ENCODE measurements around the gene LIPM. TPM values are rescaled to one million over a fixed set of nuclear protein-coding genes. Genes with fewer than 3 reads are reported as not detected.
A peak's percentile ranks its signal among the peaks of the same experiment; 100 is the strongest.

The LIPM gene
- polyA plus RNA-seq, 3 donors: not detected

DNA sequence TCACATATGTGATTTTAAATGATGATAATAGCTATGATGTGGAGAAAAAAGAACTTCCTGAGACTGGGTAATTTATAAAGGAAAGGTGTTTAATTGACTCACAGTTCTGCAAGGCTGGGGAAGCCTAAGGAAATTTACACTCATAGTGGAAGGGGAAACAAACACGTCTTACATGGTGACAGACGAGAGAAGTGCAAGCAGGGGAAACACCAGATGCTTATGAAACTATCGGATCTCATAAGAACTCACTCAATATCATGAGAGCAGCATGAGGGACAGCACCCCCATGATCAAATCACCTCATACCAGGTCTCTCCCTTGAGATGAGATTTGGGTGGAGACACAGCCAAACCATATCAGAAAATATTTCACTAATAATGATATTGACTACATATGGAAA lies 46.8 kb upstream of the LIPM start:
- Histone ChIP-seq H3K27ac (ENCODE audit: low read depth in 1 of 2, low read length in 2 of 2) (no peak overlapping the region), H3K9ac (ENCODE audit: insufficient read depth, low read length, poor library complexity, severe bottlenecking) (no peak overlapping the region), H3K79me2 (ENCODE audit: insufficient read depth, low read length) (peaks cover 4% of the 10 kb centered on the region), H4K20me1 (ENCODE audit: insufficient read depth, low read length) (no peaks in the 10 kb centered on the region), H3K36me3 (replicated peaks in 1 of 2; ENCODE audit: control insufficient read depth in 1 of 2, insufficient read depth in 2 of 2, low read length in 2 of 2) (no peaks in the 10 kb centered on the region), H3K9me3 (replicated peaks in 1 of 2; ENCODE audit: control insufficient read depth in 1 of 2, insufficient read depth in 1 of 2, low read length in 2 of 2) (no peaks in the 10 kb centered on the region), H3K27me3 (ENCODE audit: control insufficient read depth in 2 of 2, insufficient read depth in 2 of 2, low read length in 2 of 2) (no peaks in the 10 kb centered on the region), H3K4me3 (replicated peaks in 1 of 3; ENCODE audit: low read depth in 2 of 3, low read length in 3 of 3) (no peak overlapping the region), H2AFZ (ENCODE audit: insufficient read depth, low read depth, low read length, poor library complexity, severe bottlenecking) (no peak overlapping the region), H3K4me1 (ENCODE audit: control insufficient read depth in 1 of 2, insufficient read depth in 2 of 2, low read length in 2 of 2) (peaks cover 16 to 20% of the 10 kb centered on the region in 2 donors), H3K4me2 (replicated peaks; ENCODE audit: extremely low read depth, low read length, poor library complexity, severe bottlenecking) (no peak overlapping the region)
- H3K4me1 Mint-ChIP-seq: peaks cover 23% of the 10 kb centered on the region
- intact Hi-C loops (cut with micrococcal nuclease): loop anchor here in 1 of 2 donors (5.0 kb wide), 1 partner anchor 37 kb away; no protein-coding TSS in a partner anchor
- 10% methylated on average over 2 of the region's 3 CpGs for WGBS (ENCODE audit: insufficient coverage)
- peak; percentile 53 to 92 (median 58) for DNase-seq
- H3K27ac Mint-ChIP-seq: peak overlapping the region in 5 of 7 donors; percentile 4 to 82 (median 42)
- peaks cover 0 to 1% (median 0%) of the 10 kb centered on the region in 3 donors for H3K27me3 Mint-ChIP-seq (ENCODE audit: low read depth in 3 of 3)
- TF ChIP-seq, protein P1, sequence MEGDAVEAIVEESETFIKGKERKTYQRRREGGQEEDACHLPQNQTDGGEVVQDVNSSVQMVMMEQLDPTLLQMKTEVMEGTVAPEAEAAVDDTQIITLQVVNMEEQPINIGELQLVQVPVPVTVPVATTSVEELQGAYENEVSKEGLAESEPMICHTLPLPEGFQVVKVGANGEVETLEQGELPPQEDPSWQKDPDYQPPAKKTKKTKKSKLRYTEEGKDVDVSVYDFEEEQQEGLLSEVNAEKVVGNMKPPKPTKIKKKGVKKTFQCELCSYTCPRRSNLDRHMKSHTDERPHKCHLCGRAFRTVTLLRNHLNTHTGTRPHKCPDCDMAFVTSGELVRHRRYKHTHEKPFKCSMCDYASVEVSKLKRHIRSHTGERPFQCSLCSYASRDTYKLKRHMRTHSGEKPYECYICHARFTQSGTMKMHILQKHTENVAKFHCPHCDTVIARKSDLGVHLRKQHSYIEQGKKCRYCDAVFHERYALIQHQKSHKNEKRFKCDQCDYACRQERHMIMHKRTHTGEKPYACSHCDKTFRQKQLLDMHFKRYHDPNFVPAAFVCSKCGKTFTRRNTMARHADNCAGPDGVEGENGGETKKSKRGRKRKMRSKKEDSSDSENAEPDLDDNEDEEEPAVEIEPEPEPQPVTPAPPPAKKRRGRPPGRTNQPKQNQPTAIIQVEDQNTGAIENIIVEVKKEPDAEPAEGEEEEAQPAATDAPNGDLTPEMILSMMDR (IDR thresholded peaks at IDR 0.05): no peak
- peaks cover 0 to 3% of the 10 kb centered on the region in 2 donors for H3K36me3 Mint-ChIP-seq
- no peaks in the 10 kb centered on the region for H3K9me3 Mint-ChIP-seq
- no peak overlapping the region for H3K4me3 Mint-ChIP-seq

DNA sequence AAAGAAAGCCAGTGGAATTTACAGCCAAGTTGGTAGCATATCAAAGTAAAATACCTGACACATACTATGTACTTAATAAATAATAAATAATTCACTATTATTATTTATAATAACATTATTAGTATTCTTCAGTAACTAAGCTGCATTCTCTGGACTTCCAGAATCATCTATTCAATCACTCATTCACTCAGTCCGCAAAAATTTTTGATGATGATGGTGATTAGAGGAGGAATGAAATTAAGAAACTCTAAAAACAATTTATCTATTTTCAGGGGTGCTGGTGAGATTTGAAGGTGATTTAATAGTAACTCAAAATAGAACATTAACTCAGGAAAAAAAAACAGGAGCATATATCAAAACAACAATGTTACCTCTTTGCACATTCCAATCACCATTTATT lies 45.9 kb upstream of the LIPM start:
- H3K9ac ChIP-seq (ENCODE audit: insufficient read depth, low read length, poor library complexity, severe bottlenecking): no peak overlapping the region
- H3K4me2 ChIP-seq (replicated peaks; ENCODE audit: extremely low read depth, low read length, poor library complexity, severe bottlenecking): no peak overlapping the region
- WGBS (ENCODE audit: insufficient coverage): no CpG with 5 or more reads among the region's 1 CpG
- H3K79me2 ChIP-seq (ENCODE audit: insufficient read depth, low read length): peaks cover 12% of the 10 kb centered on the region
- no peaks in the 10 kb centered on the region for H3K27me3 ChIP-seq (ENCODE audit: control insufficient read depth in 2 of 2, insufficient read depth in 2 of 2, low read length in 2 of 2)
- H3K4me1 ChIP-seq (ENCODE audit: control insufficient read depth in 1 of 2, insufficient read depth in 2 of 2, low read length in 2 of 2): peaks cover 18 to 28% of the 10 kb centered on the region in 2 donors
- H4K20me1 ChIP-seq (ENCODE audit: insufficient read depth, low read length): no peaks in the 10 kb centered on the region
- no peaks in the 10 kb centered on the region for H3K9me3 Mint-ChIP-seq
- H3K27ac Mint-ChIP-seq: peak overlapping the region in 1 of 7 donors; percentile 0
- peaks cover 0 to 1% (median 0%) of the 10 kb centered on the region in 3 donors for H3K27me3 Mint-ChIP-seq (ENCODE audit: low read depth in 3 of 3)
- DNase-seq: no peak
- peaks cover 3% of the 10 kb centered on the region in 2 donors for H3K36me3 Mint-ChIP-seq
- H3K36me3 ChIP-seq (replicated peaks in 1 of 2; ENCODE audit: control insufficient read depth in 1 of 2, insufficient read depth in 2 of 2, low read length in 2 of 2): no peaks in the 10 kb centered on the region
- H3K4me1 Mint-ChIP-seq: peaks cover 30% of the 10 kb centered on the region
- H2AFZ ChIP-seq (ENCODE audit: insufficient read depth, low read depth, low read length, poor library complexity, severe bottlenecking): no peak overlapping the region
- no peak overlapping the region for H3K4me3 Mint-ChIP-seq
- no peak overlapping the region for H3K4me3 ChIP-seq (replicated peaks in 1 of 3; ENCODE audit: low read depth in 2 of 3, low read length in 3 of 3)
- intact Hi-C loops (cut with micrococcal nuclease): loop anchor here in 1 of 2 donors (5.0 kb wide), 1 partner anchor 36 kb away; no protein-coding TSS in a partner anchor
- H3K27ac ChIP-seq (ENCODE audit: low read depth in 1 of 2, low read length in 2 of 2): no peak overlapping the region
- H3K9me3 ChIP-seq (replicated peaks in 1 of 2; ENCODE audit: control insufficient read depth in 1 of 2, insufficient read depth in 1 of 2, low read length in 2 of 2): no peaks in the 10 kb centered on the region
- TF ChIP-seq, protein P1 (IDR thresholded peaks at IDR 0.05): no peak

Data from CD14-positive monocyte (primary cell).